Neural progenitor cell (in vitro differentiated cells): ENCODE results near the gene AGPS.

Experiments
- EZH2 ChIP-seq: fragments of 200-600 bp; sonication (generic); IDR thresholded peaks from 2 replicates; pipeline ENCODE4 v1.6.1; 2017; ENCODE audit warnings: antibody characterized with exemption, mild to moderate bottlenecking, moderate library complexity
- EZH2phosphoT487 ChIP-seq: fragments of 200-600 bp; sonication (generic); IDR thresholded peaks from 2 replicates; pipeline ENCODE4 v1.6.1; 2017; ENCODE audit warnings: antibody characterized with exemption
- TF ChIP-seq, protein P1 (sequence below): fragments of 200-600 bp; sonication (generic); IDR thresholded peaks from 2 replicates; pipeline ENCODE4 v1.5.1; 2017; ENCODE audit warnings: antibody characterized with exemption, mild to moderate bottlenecking

DNA sequence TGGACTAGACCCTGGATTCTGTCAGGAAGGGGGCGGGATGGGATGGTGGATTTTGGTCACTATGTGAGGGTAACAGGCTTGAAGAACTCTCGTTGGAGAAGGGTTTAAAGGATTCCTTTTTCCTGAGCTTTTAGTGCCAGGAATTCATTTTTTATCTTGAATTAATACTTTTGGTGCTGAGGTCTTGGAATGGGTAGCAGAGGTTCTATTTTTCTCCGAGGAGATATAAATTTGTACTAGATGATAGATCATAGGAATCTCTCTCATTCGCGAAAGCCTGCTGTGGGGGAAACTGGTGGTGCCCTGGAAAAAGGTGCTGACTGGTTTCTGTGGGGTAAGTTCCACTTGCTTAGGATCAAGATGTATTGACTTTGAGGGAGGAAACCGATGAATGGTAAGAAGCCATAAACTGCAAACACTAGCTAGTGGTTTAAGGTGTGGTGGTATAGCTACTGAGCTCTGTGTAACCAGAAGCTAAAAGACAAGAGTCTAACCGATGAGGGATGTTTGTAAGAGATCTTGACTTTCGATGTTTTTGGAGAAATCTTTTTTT lies 706 bp downstream of the AGPS start:
- TF ChIP-seq, protein P1, sequence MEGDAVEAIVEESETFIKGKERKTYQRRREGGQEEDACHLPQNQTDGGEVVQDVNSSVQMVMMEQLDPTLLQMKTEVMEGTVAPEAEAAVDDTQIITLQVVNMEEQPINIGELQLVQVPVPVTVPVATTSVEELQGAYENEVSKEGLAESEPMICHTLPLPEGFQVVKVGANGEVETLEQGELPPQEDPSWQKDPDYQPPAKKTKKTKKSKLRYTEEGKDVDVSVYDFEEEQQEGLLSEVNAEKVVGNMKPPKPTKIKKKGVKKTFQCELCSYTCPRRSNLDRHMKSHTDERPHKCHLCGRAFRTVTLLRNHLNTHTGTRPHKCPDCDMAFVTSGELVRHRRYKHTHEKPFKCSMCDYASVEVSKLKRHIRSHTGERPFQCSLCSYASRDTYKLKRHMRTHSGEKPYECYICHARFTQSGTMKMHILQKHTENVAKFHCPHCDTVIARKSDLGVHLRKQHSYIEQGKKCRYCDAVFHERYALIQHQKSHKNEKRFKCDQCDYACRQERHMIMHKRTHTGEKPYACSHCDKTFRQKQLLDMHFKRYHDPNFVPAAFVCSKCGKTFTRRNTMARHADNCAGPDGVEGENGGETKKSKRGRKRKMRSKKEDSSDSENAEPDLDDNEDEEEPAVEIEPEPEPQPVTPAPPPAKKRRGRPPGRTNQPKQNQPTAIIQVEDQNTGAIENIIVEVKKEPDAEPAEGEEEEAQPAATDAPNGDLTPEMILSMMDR, result no peak
- no peak for TF ChIP-seq EZH2
- no peak for TF ChIP-seq EZH2phosphoT487
